Left hindlimb (tissue), 1 donor: ENCODE results near the gene ST6GAL1.
"Not testable (repeated sequence)": the region's sequence is repeated elsewhere in the genome, so short reads cannot be mapped to it uniquely, and the experiment has no call there.

ENCODE experiments used
- DNase-seq: peaks from one replicate; pipeline ENCODE4 v3.0.0-alpha.2; 2018

ST6GAL1 gene

GRCh38 chr3:187025254-187025655, 94.9 kb downstream of the ST6GAL1 start:
- DNase-seq: no peak

DNA sequence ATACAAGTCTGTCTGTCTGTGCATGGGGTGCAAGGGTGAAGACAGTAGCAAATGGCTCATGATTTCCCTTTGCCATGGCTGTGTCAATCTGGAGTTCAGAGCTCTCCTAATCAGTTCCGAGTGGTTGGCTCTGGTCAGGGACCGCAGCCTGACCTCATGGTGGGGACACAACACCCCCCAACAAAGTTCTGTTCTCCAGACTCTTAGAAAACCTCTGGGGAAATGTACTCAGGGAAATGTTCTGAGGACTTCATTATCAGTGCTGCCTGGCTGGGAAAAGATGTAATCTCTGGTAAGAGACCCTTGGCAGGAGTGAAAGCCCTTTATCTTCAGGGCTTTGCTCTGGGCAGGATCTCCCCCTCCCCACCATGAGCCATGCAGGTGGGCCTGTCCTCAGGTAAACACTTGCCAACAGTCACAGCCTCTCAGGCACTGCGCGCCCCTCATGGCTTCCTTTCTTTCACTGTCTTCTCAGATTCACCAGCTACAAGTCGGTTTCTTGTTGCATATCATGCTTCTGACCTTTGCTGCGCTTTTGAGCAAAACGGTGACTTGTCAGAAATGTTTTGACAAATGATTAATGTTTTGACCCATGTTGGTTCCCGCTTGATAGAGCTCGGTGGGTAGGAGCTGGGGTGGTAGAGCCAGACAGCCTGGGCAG, 95.5 kb downstream of the ST6GAL1 start:
- no peak for DNase-seq

DNA sequence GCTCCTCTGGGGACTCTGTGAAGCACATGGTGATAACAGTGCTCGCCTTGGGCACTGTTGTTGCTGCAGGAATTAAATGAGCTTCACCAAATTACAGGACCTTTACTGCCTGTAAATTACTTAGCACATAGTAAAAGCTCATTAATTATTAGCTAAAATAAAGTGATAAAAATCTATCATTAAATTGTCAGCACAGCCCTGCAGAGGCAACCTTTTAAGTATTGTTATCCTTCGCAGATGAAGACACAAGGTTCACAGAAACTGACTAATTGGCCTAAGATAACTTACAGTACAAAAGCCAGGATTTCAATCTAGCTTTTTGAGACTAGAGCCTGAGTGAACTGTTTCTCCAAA, 96.0 kb downstream of the ST6GAL1 start:
- no peak for DNase-seq

DNA sequence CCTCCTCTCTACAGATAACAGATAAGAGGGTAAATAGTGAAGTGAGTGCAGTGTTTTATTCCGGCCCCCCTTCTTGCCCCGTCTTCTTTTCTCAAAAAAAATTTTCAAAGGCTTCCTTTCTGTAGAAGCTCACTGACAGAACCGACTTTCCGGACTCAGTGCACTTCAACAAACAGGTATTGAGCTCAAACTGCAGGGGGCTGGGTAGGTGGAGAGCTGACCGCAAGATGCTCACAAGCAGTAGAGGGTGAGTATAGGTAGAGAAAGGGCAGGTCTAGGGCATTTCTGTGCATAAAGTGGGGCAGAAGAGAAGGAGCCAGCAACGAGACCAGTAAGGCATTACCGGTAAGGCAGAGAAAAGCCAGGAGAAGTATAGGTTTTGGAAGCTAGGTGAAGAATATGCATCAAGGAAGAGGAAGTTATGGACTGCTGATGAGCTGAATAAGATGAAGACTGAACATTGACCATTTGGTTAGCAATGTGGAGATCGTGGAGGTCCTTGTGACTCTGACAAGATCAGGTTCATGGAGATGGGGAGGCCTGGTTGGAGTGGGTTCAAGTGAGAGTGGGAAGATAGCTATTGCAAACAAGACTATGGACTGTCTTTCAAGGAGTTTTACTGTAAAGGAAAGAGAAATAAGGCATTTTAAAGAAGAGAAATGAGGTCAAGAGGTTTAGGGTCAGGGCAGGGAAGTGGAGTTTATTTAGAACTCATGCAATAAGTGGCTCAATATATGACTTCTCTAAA, 97.4 kb downstream of the ST6GAL1 start:
- DNase-seq: no peak

DNA sequence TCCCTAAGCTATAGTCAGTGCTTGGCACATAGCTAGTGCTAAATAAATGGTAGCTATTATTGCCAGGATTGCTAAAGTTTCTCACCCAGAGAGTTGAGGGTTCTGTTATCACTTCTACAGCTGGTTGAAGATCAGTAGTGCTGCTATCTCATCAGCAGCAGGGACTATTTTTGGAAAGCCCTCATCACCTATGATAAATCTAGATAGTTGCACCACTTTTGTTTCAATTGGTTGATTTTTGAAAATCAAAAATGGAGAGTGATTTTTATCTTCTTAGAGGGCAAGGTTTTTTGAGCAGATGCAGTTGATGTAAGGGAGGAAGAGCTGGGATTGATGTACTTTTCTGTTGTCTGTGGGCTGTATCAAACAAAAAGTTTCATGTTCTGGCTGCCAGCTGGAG, 101.6 kb downstream of the ST6GAL1 start:
- no peak for DNase-seq

DNA sequence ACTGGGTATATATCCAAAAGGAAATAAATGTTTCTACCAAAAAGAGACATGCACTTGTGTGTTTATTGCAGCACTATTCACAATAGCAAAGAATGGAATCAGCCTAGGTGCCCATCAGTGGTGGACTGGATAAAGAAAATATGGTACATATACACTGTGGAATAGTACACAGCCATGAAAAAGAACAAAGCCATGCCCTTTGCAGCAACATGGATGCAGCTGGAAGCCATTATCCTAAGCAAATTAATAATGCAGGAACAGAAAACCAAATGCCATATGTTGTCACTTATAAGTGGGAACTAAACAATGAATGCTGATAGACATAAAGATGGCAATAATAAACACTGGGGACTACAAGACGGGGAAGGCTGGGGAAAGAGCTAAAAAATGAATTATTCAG, 106.1 kb downstream of the ST6GAL1 start:
- DNase-seq: no peak

GRCh38 chr3:187039100-187039722, 108.9 kb downstream of the ST6GAL1 start:
- DNase-seq: no peak

GRCh38 chr3:187039723-187040414, 109.5 kb downstream of the ST6GAL1 start:
- DNase-seq: no peak

DNA sequence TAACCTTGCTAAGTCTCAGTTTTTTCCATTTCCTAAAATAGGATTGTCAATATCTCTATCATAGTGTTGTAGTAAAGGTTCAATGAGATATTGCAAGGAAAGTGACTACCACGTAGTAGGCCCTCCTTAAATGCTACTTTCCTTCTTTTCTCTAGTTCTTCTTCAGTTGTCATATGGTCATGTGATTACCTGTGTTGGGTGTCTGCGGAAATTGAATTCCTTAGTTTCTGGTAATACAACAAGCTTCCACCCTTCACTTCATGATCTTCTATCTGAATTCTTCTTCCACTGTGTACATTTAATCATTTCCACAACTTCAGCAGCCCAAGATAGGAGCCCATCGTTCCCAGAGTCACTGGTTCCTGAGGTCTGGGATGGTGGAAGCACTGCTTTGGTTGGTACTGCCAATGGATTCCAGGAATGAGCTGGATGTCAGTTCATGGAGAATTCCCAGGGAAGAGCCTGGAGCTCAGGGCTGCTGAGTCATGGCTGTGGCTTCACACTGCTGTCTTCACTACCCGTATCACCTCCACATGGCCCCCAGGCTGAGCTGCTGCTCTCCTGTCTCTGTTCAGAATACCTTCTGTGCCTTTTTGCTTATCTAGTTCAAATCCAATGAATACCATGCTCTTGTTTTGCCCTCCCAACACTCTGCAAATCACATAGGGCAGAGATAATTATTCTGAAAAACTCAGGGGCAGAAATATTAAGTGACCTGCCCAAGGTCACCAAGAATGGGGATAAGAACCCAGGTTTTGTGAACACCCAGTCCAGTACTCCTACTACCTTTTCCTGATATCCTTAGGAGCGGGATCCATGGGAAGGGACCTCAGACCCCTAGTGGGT, 110.4 kb downstream of the ST6GAL1 start:
- DNase-seq: no peak

GRCh38 chr3:187041362-187042307, 111.3 kb downstream of the ST6GAL1 start:
- no peak for DNase-seq

- no peak for DNase-seq
These were observed 112.0 kb downstream of the ST6GAL1 start for GRCh38 chr3:187042346-187042745.

GRCh38 chr3:187042874-187043458, 112.6 kb downstream of the ST6GAL1 start:
- no peak for DNase-seq

- no peak for DNase-seq
These were observed 113.9 kb downstream of the ST6GAL1 start for GRCh38 chr3:187044206-187044605.

DNA sequence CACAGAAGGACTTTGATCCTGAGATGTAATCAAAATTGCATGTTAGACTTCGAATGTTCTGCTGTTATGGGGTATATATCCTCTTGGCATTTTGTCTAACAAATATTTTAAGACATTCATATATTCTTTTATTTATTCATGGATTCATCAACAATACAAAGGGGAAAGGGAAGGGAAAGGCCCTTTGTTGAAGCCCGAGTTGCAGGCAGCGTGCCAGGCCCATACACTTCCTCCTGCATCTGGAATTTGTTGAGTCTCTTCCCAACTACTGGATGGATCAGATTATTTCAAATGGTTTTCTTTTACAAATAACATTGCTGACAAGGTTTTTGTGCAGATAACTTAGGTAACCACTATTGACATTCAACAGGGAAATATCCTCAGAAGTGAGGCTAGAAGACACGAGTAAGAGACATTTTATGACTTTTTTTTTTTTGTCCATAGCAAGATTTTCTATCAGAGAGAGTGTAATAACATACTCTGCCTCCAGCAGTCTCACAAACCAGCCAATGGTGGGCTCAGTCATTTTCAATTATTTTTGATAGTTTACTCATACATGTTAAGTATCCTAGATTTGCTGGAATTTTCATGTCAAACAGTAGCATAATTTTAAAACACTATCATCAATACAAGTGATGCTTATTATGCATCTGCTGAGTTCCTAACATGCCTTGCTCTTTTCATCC, 114.7 kb downstream of the ST6GAL1 start:
- no peak for DNase-seq

DNA sequence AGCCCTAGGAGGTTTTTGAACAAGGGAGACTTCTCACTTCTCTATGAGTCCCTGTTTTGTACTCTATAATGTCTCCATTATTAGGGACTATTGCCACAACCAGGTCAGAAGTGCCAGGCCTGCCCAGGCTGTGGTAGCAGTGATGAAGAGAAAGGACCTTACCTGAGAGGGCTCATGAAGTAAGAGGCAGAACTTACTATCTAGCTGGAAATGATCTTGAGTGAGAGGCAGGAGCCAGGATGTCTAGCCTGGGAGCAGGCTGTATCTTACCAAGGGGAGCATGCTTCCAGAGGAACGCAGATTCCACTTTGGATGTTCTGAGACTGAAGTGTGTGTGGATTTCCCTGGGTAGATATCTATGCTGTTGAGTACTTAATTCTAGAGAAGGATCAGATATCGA, 115.7 kb downstream of the ST6GAL1 start:
- no peak for DNase-seq

- DNase-seq: no peak
These were observed 119.3 kb downstream of the ST6GAL1 start for GRCh38 chr3:187049462-187050101.

- no peak for DNase-seq
These were observed 120.7 kb downstream of the ST6GAL1 start for GRCh38 chr3:187051066-187051465.

- no peak for DNase-seq
These were observed 121.5 kb downstream of the ST6GAL1 start for GRCh38 chr3:187051724-187052366.

DNA sequence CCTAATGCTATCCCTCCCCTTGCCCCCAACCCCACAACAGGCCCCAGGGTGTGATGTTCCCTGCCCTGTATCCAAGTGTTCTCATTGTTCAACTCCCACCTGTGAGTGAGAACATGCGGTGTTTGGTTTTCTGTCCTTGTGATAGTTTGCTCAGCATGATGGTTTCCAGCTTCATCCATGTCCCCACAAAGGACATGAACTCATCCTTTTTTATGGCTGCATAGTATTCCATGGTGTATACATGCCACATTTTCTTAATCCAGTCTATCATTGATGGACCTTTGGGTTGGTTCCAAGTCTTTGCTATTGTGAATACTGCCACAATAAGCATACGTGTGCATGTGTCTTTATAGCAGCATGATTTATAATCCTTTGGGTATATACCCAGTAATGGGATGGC, 122.1 kb downstream of the ST6GAL1 start:
- not testable (repeated sequence) for DNase-seq
